ENCODE results near the gene NUCKS1. TPM values are rescaled to one million over a fixed set of nuclear protein-coding genes. Genes with fewer than 3 reads are reported as not detected.
A peak's percentile ranks its signal among the peaks of the same experiment; 100 is the strongest.

NUCKS1 gene
- total and polyA plus RNA-seq, 2 of the 13 experiments (the other 11 are each of a cell fraction or from before 2014, with no cell fraction given): 35.5 to 117 TPM

DNA sequence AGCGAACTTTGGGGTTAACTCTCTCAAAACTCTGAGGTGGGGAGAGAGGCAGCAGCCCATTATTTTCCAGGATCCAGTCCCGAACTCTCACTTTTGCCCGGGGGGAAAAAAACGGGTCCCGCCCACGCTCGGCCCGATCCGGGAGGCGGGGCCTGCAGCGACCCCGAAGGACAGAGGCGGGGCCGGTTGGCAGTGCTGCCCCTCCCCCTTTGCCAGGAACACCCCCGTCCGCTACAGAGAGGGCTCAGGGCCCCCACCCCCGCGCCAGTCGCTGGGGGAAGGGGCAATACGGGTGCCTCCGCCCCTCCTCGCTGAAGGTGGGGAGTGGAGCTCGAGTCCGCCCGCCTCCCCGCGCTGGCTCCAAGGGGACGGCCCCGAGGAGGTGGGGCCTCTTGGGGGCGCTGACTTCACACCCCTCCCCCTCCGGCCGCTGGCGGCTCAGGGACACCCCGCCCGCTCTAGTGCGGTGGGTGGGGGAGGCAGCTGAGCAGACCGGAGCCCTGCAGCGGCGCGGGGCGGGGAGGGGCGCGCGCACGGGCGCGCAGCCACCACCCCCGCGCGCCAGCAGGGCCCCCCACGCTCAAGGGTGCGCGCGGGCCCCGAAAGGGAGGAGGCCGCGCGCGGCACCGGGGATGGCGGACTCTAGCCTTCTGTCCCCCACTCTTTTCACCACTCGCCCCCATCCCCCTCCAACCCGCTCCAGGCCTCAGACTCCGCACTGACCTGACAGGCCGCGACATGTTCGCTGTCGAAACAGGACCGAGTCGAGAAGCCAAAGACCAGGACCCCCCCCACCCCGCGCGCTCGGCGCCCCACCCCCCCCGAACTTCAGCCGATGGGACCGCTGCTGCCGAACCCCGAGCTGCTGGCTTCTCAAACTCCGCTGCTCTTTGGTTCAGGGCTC is 496 bp downstream of the NUCKS1 start (continued):
- TF ChIP-seq, protein P1, sequence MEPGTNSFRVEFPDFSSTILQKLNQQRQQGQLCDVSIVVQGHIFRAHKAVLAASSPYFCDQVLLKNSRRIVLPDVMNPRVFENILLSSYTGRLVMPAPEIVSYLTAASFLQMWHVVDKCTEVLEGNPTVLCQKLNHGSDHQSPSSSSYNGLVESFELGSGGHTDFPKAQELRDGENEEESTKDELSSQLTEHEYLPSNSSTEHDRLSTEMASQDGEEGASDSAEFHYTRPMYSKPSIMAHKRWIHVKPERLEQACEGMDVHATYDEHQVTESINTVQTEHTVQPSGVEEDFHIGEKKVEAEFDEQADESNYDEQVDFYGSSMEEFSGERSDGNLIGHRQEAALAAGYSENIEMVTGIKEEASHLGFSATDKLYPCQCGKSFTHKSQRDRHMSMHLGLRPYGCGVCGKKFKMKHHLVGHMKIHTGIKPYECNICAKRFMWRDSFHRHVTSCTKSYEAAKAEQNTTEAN (CRISPR knock-in tag; conservative IDR thresholded peaks at IDR 0.05): no peak
- TF ChIP-seq, protein P2, sequence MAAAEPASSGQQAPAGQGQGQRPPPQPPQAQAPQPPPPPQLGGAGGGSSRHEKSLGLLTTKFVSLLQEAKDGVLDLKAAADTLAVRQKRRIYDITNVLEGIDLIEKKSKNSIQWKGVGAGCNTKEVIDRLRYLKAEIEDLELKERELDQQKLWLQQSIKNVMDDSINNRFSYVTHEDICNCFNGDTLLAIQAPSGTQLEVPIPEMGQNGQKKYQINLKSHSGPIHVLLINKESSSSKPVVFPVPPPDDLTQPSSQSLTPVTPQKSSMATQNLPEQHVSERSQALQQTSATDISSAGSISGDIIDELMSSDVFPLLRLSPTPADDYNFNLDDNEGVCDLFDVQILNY (CRISPR knock-in tag; conservative IDR thresholded peaks at IDR 0.05): no peak
- TF ChIP-seq, protein P3, sequence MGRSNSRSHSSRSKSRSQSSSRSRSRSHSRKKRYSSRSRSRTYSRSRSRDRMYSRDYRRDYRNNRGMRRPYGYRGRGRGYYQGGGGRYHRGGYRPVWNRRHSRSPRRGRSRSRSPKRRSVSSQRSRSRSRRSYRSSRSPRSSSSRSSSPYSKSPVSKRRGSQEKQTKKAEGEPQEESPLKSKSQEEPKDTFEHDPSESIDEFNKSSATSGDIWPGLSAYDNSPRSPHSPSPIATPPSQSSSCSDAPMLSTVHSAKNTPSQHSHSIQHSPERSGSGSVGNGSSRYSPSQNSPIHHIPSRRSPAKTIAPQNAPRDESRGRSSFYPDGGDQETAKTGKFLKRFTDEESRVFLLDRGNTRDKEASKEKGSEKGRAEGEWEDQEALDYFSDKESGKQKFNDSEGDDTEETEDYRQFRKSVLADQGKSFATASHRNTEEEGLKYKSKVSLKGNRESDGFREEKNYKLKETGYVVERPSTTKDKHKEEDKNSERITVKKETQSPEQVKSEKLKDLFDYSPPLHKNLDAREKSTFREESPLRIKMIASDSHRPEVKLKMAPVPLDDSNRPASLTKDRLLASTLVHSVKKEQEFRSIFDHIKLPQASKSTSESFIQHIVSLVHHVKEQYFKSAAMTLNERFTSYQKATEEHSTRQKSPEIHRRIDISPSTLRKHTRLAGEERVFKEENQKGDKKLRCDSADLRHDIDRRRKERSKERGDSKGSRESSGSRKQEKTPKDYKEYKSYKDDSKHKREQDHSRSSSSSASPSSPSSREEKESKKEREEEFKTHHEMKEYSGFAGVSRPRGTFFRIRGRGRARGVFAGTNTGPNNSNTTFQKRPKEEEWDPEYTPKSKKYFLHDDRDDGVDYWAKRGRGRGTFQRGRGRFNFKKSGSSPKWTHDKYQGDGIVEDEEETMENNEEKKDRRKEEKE (IDR thresholded peaks at IDR 0.05): no peak
- peak; percentile 98 for TF ChIP-seq RBFOX2 (IDR thresholded peaks at IDR 0.05; ENCODE audit: low read depth, low read length)
- peak; percentile 68; the same call in 1 of the 2 replicates for TF ChIP-seq ZBTB38 (CRISPR knock-in tag; IDR thresholded peaks at IDR 0.05)
- no peak for TF ChIP-seq ZNF207 (IDR thresholded peaks at IDR 0.05; ENCODE audit: borderline replicate concordance)
- no peak for TF ChIP-seq AKNA (CRISPR knock-in tag; IDR thresholded peaks at IDR 0.05; ENCODE audit: borderline replicate concordance)
- TF ChIP-seq KLF16 (CRISPR knock-in tag; IDR thresholded peaks at IDR 0.05): peak in 1 of 2 experiments; percentile 85; a peak in 1 of 4 replicates
- no peak for TF ChIP-seq ZNF570 (CRISPR knock-in tag; IDR thresholded peaks at IDR 0.05; ENCODE audit: borderline replicate concordance)
- peak; percentile 76; the same call in 1 of the 2 replicates for TF ChIP-seq FOXK1 (CRISPR knock-in tag; IDR thresholded peaks at IDR 0.05; ENCODE audit: borderline replicate concordance, low read depth)
- no peak for TF ChIP-seq ZNF101 (CRISPR knock-in tag; IDR thresholded peaks at IDR 0.05; ENCODE audit: borderline replicate concordance, low read depth)
- no peak for TF ChIP-seq GPBP1L1 (CRISPR knock-in tag; IDR thresholded peaks at IDR 0.05)
- peak; percentile 95 for TF ChIP-seq AKAP8 (CRISPR knock-in tag; IDR thresholded peaks at IDR 0.05)
- TF ChIP-seq REPIN1 (CRISPR knock-in tag; IDR thresholded peaks at IDR 0.05; ENCODE audit: borderline replicate concordance, low read depth): peak; percentile 87; the same call in 1 of the 2 replicates
- TF ChIP-seq ZNF34 (CRISPR knock-in tag; IDR thresholded peaks at IDR 0.05; ENCODE audit: borderline replicate concordance): no peak
- TF ChIP-seq CBFB (CRISPR knock-in tag; IDR thresholded peaks at IDR 0.05): peak; percentile 84

All from HepG2 (cell line).